IPS-18c (cell line): ENCODE measurements around the gene HS6ST2.

Experiments used
- H3K4me3 ChIP-seq: 2 replicates; pipeline ENCODE4 v1.7.0; 2013; ENCODE audit warnings: low read depth, mild to moderate bottlenecking, low read length, moderate library complexity; ENCODE audit not compliant: insufficient read depth
- H3K9me3 ChIP-seq: one replicate; pipeline ENCODE4 v1.6.1; 2013; ENCODE audit warnings: mild to moderate bottlenecking, low read length, moderate library complexity; ENCODE audit not compliant: control insufficient read depth, insufficient read depth

HS6ST2 gene

DNA sequence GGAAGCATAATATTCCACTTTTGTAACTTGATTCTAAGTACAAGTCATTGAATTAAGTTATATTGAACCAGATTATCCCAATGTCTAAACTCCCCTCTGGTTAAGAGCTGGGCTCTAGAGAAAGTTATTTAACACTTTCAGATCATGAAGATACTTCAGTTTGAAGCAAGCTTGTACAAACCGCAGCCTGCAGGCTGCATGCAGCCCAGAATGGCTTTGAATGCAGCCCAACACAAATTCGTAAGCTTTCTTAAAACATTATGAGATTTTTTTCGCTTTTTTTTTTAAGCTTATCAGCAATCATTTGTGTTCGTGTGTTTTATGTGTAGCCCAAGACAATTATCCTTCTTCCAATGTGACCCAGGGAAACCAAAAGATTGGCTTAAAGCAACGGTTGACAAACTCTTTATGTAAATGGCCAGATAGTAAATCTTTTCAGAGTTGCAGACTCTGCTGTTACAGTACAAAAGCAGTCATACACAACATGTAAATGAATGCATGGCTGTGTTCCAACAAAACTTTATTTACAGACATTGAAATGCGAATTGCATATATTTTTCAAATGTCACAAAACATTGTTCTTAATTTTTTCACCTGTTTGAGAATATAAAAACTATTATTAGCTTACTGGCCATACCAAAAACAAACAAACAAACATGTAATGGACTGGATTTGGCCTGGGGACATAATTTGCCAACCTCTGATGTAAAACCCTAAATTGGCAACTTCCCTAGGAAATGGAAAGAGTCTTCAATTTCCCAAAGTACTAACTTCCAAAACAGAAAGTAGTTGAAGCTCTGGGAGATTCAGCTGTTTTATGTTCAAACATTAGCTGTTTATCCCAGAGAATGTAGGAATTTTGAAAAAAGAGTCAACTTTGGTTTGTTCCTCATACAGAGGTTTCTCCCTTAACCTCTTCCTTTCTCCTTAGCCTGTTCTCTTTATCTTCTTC is 268.5 kb downstream of the HS6ST2 start:
- H3K9me3 ChIP-seq, result peaks cover 5% of the 10 kb centered on the region
- no peak overlapping the region for H3K4me3 ChIP-seq

DNA sequence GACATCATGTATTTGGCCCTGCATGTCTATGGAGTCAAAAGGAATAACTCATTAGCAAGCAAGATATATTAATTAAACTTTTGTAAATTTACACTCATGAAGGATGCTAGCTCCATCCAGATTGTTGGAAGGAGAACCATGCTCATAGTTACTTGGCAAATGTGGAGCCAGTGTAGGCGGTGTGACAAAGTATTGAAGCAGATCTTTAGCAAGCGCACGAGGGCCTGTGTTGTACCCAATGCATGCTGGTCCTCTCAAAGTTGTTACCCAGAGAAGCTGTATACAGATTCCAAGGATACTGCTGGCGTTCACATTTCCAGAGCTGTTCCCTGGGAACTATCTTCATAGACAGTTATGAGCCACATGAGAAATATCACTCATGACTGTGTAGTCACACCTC is 273.2 kb downstream of the HS6ST2 start:
- no peaks in the 10 kb centered on the region for H3K9me3 ChIP-seq
- H3K4me3 ChIP-seq, result no peak overlapping the region

DNA sequence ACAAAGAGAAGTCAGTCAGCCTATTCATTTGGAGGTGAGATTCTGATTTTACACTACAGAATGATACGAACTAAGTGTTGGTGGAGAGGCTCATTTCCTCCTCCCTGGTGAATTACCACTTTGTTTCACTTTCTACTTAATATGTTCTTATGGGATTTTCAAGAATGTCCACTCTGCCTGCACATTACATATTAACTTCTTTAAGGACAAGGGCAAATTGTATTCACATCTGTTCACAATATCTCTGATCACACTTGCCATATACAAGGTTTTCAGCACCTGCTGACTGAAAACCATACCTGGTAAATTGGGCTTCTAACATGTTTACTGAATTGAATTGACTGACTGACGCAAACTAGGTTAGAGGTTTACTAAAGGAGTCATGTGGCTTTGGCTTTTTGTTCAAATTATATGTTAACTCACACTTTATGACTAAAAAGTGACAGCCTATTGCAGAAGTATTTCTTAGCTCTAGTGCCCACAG is 281.2 kb downstream of the HS6ST2 start:
- Histone ChIP-seq H3K9me3 (no peaks in the 10 kb centered on the region), H3K4me3 (no peak overlapping the region)

DNA sequence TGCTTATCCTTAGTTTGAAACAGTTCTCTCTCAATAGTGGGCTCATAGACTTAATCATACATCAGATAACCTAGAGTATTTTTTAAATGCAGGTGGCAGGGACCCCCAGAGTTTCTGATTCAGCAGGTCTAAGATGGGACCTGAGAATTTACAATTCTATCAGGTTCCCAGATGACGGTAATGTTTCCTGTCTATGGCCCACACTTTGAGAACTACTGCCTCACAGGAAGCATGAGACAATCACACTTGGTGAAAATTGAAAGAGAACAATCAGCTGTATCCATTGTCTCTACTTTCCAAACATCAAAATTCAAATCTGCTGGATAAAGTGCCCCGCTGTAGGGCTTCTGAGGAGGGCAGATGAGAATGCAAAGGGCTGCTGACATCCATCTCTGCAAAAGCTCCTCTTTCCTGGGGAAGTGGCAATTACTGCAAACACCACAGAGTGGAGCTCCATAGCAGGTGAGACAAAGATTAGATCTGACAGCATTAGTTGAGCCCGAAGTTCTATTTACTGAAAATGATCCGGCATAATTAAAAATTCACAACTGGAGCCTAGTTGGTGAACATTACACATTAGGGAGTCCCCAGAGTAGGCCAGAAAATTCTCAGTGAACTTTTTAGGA is 281.8 kb downstream of the HS6ST2 start:
- Histone ChIP-seq H3K9me3 (no peaks in the 10 kb centered on the region), H3K4me3 (no peak overlapping the region)

DNA sequence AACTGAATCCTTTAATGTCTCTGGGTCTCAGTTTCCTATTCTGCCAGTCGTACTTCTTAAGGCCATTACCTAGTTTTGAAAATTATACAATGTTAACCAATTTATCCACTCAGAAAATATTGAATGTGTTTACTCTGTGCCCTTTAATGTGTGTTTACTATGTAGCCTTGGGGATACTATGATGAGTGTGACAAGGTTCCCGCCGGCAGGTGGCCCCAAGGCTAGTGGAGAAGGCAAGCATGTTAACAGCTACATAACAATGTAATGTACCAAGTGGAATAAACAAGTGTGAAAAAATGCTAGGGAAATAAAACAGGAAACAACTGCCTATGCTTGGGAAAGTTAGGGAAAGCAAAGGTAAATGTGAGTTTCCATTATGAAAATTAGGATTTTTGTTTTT is 282.3 kb downstream of the HS6ST2 start:
- no peak overlapping the region for H3K4me3 ChIP-seq
- H3K9me3 ChIP-seq, result no peaks in the 10 kb centered on the region

DNA sequence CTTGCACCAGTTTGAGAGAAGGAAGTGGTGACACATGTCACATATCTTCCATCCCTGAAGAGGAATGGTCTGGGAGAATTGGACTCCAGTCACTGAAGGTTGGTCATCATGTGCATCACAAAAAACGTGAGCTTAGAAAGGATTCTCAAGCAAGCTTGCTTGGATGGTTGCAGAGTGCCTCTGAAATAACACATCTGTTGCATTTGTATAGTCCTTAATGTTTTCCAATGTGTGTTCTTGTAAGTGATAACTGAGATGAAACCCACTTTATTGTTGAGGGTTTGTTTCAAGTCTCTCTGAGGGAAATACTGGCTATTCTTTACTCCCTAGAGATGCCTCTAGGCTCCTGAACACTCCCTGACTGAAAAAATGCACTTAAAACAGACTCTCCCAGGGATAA is 285.1 kb downstream of the HS6ST2 start:
- Histone ChIP-seq H3K4me3 (no peak overlapping the region), H3K9me3 (no peaks in the 10 kb centered on the region)

DNA sequence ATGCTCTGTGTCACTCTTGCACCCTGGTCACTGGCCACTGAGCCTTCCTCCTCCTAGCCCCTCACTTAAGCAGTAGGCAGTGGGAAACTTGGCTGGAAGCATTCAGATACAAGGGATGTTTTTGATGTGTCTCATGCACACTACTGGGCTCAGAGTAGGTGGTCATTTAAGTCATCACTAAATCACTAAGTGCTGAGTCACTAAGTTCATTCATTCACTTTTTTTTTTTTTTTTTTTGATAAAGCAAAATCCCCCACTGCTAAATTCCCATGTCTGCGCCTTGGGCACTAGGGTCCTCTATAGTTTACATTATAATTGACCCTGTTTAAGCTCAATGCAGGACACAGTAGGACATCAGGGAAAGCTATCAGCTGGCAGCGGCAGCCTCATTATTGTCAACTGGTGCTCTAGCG is 287.2 kb downstream of the HS6ST2 start:
- Histone ChIP-seq H3K9me3 (no peaks in the 10 kb centered on the region), H3K4me3 (no peak overlapping the region)

DNA sequence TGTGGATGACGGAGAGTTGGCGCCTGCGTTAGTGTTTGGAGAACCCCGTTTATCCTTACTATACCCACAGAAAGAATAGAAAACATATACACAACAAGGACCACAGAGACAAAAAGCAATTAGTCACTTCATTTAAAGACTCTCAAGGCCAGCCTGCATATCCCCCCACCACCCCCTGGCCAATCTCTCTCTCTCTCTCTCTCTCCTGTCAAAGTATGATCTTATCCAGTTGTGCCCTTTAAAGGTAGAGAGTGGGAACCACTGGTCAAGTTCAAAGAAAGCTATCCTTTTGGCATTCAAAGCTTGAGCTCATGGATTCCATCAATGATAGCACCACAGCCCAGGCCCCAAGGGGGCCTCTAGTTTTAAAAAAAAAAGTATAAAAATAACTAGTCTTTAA is 289.3 kb downstream of the HS6ST2 start:
- peaks cover 2% of the 10 kb centered on the region for H3K9me3 ChIP-seq

DNA sequence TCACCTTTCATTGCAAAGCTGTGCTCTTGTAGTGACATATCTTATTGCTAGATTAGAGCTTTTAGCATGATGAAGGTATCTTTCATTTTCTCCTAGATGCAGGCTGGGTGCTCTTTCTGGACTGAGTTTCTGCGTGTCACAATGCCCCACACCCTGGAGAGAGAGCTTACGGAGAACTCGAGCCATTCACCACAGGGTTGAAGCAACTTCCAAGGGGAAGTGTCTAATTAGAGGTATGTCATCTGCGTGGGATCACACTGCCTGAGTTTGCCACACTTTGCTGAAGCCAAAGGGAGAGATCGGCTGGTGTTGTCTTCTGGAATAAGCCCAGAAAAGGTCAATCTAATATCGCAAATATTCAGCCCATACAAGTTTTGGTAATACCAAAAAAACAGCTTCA is 290.3 kb downstream of the HS6ST2 start:
- Histone ChIP-seq H3K4me3 (no peak overlapping the region), H3K9me3 (peaks cover 2% of the 10 kb centered on the region)

More for the DNA sequence above, 289.3 kb downstream of the HS6ST2 start:
- H3K4me3 ChIP-seq, result no peak overlapping the region

DNA sequence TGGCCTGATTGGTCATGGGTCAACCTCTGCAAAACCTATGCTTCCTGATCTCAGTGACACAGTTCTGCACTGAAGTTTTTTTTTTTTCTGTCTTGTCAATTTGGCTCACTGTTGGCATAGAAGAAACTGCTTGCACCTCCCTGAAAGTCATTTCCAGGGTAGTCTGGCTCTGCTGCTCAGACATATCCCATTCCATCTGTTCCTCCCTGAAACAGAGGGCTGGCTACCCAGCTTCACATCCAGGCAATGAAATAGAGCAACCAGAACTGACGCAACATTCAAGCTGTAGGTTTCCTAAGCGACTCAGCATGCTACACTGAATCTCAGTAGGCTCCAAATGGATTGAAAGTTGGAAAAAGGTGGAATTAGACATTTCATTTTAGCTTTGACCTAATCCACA is 292.8 kb downstream of the HS6ST2 start:
- H3K9me3 ChIP-seq, result peaks cover 2% of the 10 kb centered on the region
- H3K4me3 ChIP-seq, result no peak overlapping the region

DNA sequence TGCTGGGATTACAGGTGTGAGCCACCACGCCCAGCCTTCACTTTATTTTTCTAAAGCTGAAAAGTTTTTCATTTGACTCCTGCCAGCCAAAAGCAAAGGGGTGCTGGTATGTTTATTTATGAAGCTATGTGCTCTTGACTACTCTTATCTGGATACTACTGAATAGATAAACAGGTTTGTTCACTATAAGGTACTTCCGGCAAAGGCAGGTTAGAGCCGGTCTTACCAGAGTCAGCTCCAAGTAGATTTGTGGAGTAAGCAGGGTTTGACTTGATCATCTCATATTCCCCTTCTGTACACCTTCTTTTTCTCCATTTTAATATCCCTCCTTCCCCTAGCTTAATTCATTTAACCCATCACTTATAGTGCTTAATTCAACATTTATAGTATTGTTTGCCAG is 294.2 kb downstream of the HS6ST2 start:
- Histone ChIP-seq H3K4me3 (no peak overlapping the region), H3K9me3 (peaks cover 2% of the 10 kb centered on the region)

DNA sequence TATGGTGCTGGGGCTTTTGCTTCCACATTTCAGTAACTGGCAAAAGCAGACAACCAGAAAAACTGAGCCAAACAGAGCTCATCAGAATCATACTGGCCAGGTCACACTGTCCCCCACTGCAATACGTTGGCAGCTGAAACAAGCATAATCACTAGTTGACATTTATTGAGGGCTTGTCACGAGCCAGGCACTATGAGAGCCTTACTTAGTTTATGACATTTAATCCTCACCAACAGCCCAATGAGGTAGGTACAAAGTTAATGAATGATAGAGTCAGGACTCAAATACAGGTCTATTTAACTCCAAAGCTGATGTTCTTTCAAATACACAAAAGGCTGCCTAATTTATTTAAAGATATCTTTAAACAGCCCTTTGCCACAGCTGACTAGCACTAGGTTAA is 295.6 kb downstream of the HS6ST2 start:
- Histone ChIP-seq H3K4me3 (no peak overlapping the region), H3K9me3 (peaks cover 2% of the 10 kb centered on the region)

DNA sequence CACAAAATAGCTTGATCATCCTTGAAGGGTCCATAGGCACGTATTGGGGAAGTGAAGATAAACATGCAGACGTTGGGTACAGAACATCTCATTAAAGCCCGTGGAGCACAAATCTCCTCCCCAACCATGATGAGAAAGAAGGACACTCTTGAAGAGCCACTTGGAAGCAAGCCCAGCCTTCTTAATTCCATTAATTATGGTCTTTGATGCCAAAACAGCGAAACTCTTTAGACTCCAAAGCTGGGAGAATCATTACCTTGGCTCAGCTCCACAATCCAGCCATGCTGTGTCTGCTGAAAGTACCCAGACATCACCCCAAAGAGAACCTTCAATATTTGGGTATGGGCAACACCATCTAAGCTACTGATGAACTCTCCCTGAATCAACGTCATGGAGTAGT is 300.6 kb downstream of the HS6ST2 start:
- Histone ChIP-seq H3K9me3 (no peaks in the 10 kb centered on the region), H3K4me3 (no peak overlapping the region)

DNA sequence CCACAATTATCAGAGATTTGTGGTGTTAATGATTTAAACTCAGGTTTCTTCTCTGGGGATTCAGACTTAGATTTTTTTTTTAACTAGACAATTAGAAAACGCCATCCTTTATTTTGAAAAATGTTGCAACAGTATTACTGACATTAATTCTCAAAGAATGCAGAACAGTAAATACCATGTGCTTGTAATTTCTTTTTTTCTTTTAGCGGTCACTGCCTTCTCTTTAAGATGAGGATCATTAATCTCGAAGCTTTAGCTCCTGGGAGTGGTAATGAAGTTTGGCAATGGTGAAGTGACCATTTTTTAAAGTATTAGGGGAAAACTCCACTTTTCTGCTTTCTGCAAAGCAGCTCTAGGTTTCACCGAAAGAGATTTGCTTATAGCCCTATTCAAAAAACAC is 305.6 kb downstream of the HS6ST2 start:
- H3K4me3 ChIP-seq, result no peak overlapping the region

DNA sequence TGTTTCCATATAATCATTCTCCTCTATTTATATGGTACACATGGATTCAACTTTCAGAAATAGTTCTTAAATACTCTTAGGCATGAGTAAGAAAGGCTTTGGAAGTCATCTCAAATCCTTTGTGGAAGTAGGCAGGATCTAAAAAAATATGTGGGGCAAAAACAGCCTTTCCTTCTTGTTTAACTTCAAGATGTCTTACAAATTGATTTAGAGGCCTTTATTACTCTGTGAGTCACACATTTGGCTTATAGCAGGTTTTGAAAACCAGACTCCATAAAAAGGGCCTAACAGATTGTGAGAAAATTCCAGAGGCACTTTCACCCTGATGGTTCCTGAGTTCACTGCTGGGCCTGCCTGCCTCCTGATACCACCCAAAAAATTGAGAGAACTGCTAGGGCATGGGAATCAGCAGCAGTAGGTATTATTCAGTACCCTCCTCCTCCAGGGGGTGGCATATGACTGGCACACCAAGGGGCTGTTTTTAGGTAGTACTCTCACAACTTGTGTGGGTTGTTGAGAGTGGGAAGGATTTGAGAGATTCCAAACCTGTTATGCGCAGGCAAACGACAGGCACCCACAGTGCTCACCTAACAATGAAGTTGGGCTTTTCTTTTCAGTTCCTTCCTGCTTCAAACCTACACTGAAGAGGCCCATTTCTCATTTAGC is 306.9 kb downstream of the HS6ST2 start:
- no peak overlapping the region for H3K4me3 ChIP-seq

More for the DNA sequence above, 305.6 kb downstream of the HS6ST2 start:
- H3K9me3 ChIP-seq, result no peaks in the 10 kb centered on the region

DNA sequence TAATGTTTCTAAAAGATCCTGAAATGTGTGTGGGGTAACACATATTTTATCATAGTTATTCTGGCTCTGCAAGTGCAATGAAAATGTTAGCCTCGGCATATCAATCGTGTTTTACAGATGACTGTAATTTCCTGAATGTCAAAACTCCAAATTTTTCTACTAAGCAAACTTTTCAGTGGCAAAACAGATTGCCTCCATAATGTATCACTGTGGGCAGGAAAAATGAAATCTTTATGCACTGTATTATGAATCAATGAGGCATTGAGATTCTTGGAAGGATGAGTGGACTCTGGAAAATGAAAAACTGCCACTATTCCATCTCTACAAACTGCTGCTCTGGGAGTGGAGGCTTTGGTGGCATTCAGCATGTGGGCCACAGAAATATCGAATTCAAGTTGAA is 309.5 kb downstream of the HS6ST2 start:
- H3K9me3 ChIP-seq, result peaks cover 2% of the 10 kb centered on the region
- H3K4me3 ChIP-seq, result no peak overlapping the region

More for the DNA sequence above, 306.9 kb downstream of the HS6ST2 start:
- H3K9me3 ChIP-seq, result peaks cover 2% of the 10 kb centered on the region

DNA sequence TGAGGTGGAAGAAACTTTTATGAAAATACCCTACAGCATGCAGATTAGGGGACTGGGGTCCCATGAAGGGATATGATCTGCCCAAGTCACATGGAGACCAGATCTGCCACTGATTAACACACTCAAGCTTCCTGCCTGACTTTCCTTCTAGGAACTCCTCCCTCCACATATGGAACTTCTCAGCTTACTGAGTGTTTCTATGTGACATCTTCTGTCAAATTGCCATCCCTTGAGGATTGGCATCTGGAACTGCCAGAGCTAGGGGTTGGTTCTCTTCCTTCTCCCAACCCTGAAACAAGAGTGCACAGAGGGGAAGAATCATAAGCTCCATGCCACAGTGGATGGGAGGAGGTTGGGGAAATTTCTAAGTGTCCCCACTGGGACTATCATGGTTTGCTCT is 319.0 kb downstream of the HS6ST2 start:
- peaks cover 2% of the 10 kb centered on the region for H3K9me3 ChIP-seq
- H3K4me3 ChIP-seq, result no peak overlapping the region

DNA sequence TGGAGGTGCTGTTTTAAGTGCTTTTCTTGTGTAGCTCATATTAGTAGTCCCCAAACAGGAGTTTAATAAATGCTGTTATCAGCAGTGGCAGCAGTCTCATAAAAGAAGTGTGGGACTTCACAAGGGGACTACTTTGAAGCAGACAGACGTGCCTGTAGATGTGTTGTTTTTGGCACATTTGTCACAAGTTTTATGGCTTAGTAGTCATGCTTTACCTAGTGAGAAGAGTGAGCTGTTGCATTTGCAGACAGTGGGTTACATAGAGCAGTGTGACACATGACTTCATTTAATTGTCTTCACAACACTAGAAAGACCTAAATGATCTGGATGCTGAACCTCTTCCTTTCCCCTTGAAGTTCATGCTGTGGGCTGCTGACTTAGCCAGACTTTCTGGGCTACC is 320.1 kb downstream of the HS6ST2 start:
- H3K9me3 ChIP-seq, result peaks cover 2% of the 10 kb centered on the region

More for the DNA sequence above, 320.1 kb downstream of the HS6ST2 start:
- H3K4me3 ChIP-seq, result no peak overlapping the region
